RPMI7951 (cell line): ENCODE data around the gene GRB2. TPM values are rescaled to one million over a fixed set of nuclear protein-coding genes. Genes with fewer than 3 reads are reported as not detected.
"Not testable (repeated sequence)": the region's sequence is repeated elsewhere in the genome, so short reads cannot be mapped to it uniquely, and the experiment has no call there.

Experiments
- DNase-seq: peaks from one replicate; pipeline ENCODE4 v3.0.0-alpha.2; 2012; ENCODE audit warnings: low read depth
- total RNA-seq: library from RNA; depleted of rRNA; stranded (reverse); fragments of >200 nt; shearing (Covaris generic); gene quantifications from 2 replicates; pipeline ENCODE4 v1.2.3, GENCODE V29; 2014

The GRB2 gene
- total RNA-seq, 1 experiment from 2014 or later: 75.1 TPM

GRCh38 chr17:75387771-75388170 lies 17.7 kb downstream of the GRB2 start:
- no peak for DNase-seq

- no peak for DNase-seq
Observed at GRCh38 chr17:75386430-75386829, 19.0 kb downstream of the GRB2 start.

GRCh38 chr17:75384751-75385150 lies 20.7 kb downstream of the GRB2 start:
- DNase-seq: no peak

DNA sequence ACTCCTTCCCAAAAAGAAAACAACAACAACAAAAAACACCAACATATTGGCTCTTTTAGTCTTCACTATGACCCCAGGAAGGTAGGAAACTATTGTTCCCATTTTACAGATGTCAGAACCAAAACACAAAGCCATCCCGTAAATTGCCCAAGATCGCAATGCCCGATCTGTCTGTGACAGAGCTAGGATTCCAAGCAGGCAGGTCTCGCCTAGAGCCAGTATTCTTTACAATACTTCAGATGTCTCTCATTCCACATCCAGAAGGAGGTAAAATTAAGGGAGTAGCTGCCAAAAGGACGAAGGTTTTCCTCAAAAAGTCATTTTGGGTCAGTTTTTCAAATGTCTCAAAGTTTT lies 21.7 kb downstream of the GRB2 start:
- DNase-seq: no peak

DNA sequence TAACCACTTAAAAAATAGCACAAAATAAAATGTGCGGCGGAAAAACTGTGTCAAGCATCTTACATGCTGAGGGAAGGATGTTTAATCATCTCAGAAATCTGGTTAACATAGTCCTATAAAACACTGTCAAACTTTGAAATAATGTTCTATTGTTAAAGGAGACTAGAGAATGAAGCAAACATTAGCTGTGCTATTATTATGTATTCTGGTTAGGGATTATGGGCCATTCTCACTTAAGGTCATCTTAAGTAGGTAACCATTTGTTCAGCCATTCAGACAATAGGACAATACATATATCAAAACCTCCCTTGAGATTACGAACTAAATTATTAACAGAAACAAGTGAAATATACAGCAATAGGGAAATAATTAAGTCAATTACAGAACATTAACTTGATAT lies 24.7 kb downstream of the GRB2 start:
- DNase-seq: no peak

- no peak for DNase-seq
Observed at GRCh38 chr17:75380315-75380714, 25.2 kb downstream of the GRB2 start.

- DNase-seq: not testable (repeated sequence)
Observed at GRCh38 chr17:75379426-75379825, 26.1 kb downstream of the GRB2 start.

- DNase-seq: no peak
Observed at GRCh38 chr17:75373280-75373679, 32.2 kb downstream of the GRB2 start.

DNA sequence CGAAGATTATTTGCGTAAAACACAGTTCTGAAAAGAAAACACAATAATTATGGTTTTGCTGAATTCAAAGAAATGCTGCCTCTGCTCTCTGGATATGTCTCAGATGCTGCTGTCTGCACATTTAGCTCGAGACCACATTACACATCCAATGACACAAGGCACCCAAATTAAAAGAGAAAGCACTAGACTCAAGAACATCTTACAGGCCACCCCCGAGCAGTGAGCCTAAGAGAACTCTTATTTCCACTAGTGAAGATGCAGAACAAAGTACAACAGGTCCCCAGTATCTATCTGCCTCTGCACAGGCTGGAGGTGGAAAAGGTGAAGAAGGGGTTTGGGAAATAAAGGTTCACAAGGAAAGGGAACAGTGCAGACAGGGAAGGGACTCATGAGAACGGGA lies 33.5 kb downstream of the GRB2 start:
- DNase-seq: no peak

DNA sequence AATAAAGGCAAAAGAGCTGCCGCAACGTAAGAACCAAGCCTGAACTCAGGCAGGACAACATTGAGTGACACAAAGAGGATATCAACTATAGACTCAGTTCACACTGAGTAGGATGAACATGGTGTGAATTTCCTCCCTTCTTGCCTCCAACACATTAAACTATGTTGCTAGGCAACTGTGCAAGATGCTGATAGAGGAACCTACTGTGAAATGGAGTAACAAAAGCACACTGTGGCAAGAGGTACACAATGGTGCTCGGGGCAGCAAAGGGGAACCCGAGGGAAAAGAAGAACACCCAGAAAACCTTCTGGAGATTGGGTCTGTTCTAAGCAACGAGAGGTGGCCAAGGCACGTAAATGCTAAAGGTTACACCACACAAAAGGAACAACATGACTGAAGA lies 34.1 kb downstream of the GRB2 start:
- DNase-seq: no peak

GRCh38 chr17:75370286-75370915 lies 35.1 kb downstream of the GRB2 start:
- no peak for DNase-seq

DNA sequence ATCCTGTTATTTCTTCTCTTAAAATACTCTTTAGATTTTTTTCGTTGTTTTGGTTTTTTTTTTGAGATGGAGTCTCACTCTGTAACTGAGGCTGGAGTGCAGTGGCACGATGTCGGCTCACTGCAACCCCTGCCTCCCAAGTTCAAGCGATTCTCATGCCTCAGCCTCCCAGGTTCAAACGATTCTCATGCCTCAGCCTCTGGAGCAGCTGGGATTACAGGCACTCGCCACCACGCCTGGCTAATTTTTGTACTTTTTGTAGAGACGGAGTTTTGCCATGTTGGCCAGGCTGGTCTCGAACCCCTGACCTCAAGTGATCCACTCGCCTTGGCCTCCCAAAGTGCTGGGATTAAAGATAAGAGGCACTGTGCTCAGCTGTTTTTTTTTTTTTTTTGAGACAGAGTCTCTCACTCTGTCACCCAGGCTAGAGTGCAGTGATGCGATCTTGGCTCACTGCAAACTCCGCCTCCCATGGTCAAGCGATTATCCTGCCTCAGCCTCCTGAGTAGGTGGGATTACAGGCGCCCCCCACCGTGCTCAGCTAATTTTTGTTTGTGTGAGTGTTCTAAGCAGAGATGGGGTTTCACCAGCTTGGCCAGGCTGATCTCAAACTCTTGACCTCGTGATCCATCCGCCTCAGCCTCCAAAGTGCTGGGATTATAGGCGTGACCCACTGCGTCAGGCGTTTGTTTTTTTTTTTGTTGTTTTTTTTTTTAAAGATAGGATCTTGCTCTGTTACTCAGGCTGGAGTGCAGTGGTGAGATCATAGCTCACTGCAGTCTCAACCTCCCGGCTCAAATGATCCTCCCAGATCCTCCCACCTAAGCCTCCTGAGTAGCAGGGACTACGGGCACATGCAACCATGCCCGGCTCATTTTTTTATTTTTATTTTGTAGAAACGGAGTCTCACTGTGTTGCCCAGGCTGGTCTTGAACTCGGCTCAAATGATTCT lies 37.4 kb downstream of the GRB2 start:
- not testable (repeated sequence) for DNase-seq

DNA sequence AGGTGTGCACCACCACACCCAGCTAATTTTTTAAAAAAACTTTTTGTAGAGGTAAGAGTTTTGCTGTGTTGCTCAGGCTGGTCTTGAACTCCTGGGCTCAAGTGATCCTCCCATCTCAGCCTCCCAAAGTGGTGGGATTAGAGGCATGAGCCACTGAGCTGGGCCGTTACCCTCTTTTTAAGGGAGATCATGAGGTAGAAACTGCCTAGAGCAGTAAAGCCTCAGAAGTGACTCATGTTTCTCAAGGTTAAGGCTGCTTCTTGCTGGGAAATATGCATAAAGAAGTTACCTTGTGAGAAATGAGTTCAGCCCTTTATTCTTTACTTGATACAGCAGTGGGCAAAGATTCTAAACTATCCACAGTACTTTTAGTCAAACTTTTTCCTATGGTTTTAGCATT lies 38.2 kb downstream of the GRB2 start:
- DNase-seq: peak; percentile 41

- DNase-seq: no peak
Observed at GRCh38 chr17:75366432-75366831, 39.0 kb downstream of the GRB2 start.

DNA sequence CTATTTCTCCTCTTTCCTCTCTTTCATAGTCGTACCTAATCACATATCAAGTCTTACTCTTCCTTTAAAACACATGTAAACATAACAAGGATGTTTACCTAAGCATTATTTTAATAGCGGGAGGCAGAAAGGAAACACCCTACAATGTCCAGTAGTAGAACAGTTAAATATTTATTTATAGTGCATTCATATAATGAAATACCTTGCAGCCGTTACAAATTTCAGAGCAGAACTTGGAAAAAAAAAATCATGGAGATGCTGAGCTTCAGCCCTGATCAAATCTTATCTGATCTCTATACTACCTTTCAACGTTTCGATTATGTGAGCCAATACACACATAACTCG lies 39.6 kb downstream of the GRB2 start:
- no peak for DNase-seq

DNA sequence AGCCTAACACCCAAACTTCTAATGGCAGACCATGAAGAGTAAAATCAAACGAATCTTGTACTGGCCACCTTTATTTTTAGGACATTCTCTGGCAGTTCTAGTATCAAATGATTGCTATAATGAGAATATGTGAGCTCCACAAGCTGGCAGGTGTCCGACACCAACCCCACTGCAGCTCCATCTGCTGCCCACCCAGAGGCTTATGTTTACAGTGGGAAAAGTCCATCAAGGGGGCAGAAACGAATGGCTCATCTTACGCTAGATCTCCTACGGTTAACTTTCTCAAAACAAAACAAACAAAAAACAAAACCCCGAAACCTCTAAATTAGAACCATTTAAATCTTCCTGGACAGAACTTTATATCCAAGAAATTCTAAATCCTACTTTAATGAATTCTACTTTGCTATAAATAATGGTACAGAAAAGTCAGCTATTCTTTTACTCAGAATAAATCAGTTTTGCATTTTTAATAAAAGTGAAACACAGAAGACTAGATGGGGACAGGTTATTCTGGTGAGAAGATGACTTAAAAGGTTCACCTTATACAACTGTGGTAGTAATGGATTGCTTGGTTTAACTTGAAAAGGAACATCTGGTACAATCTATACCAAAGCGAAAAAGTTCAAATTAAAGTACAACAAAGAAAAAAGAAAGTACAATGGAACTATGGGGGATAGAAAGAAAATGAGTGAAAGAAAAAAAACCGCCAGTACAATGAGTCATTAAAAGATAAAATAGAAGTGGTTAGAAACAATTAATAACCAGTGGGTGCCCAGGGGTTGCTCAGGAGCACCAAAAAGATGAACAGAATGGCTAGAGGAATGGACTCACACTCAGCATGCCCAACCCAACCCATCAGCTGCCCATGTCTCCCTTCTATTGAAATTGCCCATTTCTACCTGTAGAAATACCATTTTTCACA lies 40.2 kb downstream of the GRB2 start:
- peak; percentile 35 for DNase-seq

GRCh38 chr17:75364078-75364477 lies 41.4 kb downstream of the GRB2 start:
- DNase-seq: peak; percentile 68

DNA sequence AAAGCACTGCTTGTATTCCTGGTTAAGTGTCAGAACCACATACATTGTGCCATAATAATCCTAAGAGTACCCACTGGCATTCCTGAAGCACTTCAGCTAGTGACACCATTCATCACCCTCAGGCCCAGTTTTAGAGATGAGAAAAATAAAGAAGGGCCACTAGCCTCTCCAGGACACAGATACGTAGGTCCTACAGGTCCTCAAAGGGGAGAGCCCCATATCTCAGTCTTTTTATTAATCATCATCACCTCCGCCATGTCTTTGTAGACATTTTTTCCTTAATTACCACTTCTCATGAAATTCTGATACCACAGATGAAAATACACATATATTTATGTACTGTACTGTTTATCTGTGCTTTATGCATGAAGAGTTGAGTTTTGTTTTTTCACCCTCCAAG lies 43.5 kb downstream of the GRB2 start:
- DNase-seq: no peak

DNA sequence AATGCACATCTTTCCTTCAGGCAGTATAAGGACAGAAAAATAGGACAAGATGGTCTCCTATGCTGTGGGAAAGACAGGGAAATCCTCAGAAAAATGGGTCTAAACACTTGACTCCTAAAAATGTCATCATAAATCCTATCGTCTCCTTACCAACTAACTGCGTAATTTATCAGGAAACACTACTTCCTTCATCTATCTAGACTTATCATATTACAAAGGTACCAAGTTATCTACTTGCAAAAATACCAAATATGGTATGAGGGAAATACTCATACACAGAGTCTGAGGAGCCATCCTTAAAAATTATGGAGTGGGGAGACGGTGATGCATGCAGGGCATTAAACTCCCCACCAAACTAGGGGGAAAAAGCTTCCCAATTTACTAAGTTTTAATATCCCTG lies 44.1 kb downstream of the GRB2 start:
- no peak for DNase-seq

DNA sequence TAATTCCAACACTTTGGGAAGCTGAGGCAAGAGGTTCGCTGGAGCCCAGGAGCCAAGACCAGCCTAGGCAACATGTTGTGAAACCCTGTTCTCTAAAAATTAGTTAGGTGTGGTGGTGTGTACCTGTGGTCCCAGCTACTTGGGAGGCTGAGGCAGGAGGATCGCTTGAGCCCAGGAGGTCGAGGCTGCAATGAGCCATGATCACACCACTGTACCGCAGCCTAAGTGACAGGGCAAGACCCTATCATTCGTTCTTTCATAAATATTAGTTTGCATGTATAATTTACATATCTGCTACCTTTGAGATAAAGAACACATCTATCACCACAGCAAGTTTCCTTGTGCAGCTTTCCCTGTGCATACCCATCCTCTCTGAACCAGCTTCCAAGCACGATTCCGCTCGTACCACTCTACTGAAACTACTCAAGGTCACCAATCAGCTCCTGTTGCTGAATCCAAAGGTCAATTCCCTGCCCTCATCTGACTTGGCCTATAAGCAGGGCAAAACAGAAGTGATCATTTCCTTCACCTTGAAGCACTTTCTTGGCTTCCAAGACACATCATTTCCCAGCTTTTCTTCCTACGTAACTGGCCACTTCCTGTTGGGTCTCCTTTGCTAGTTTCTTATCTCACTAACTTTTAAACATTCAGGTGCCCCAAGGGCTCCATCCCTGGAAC lies 49.1 kb downstream of the GRB2 start:
- no peak for DNase-seq

GRCh38 chr17:75353176-75353575 lies 52.3 kb downstream of the GRB2 start:
- no peak for DNase-seq

DNA sequence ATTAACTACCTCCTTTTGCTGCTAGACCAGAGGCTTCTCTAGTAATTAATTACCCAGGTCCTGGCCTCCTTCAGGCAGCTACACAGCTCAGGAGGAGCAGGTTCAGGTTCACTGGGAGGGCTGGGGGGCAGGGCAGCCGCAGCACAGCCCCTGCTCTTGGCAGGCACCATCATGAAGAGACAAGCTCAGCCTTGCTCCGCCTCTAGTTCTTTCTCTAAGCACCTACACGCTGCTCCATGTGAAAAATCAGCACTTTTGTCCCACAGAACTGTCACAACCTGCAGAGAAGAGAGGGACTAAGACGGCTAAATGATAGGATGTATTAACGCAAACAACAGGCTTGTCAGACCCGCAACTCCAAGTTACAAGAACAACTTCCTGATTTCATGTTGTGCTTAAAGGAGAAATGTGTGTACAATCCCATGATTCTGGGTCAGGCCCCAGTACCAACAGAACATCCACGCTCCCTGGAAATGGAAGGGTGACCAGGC lies 53.4 kb downstream of the GRB2 start:
- no peak for DNase-seq
